DND-41 (cell line): ENCODE results near the gene RAET1E.

ENCODE experiments used
- EZH2 ChIP-seq: IDR thresholded peaks from 3 replicates; pipeline ENCODE4 v1.6.1; 2012; ENCODE audit warnings: borderline replicate concordance, low read depth, mild to moderate bottlenecking, moderate library complexity, low read length, inconsistent platforms; ENCODE audit not compliant: severe bottlenecking
- TF ChIP-seq, protein P1 (sequence below): IDR thresholded peaks from 2 replicates; pipeline ENCODE4 v1.5.1; 2012; ENCODE audit warnings: borderline replicate concordance, low read length, moderate library complexity, mild to moderate bottlenecking; ENCODE audit not compliant: poor library complexity, severe bottlenecking; ENCODE audit errors: extremely low read depth

DNA sequence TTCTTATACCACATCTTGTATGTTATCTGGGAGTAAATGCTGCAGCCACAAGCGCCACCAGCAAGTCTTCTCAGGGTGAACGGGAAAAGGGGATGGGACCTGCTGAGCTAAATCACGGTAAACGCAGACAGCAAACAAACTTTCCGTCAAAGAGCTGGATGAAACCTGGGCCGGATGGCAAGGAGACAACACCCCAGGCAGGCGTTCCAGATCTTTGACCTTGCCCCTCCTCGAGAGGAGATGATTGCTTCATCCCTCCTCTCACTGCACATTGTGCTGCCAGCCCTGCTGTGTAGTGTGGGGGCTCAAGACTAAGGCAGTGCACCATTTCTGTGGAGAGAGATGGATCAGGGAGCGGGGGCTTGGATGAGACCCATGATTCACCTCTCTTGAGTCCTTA is 9.8 kb downstream of the RAET1E start:
- TF ChIP-seq, protein P1, sequence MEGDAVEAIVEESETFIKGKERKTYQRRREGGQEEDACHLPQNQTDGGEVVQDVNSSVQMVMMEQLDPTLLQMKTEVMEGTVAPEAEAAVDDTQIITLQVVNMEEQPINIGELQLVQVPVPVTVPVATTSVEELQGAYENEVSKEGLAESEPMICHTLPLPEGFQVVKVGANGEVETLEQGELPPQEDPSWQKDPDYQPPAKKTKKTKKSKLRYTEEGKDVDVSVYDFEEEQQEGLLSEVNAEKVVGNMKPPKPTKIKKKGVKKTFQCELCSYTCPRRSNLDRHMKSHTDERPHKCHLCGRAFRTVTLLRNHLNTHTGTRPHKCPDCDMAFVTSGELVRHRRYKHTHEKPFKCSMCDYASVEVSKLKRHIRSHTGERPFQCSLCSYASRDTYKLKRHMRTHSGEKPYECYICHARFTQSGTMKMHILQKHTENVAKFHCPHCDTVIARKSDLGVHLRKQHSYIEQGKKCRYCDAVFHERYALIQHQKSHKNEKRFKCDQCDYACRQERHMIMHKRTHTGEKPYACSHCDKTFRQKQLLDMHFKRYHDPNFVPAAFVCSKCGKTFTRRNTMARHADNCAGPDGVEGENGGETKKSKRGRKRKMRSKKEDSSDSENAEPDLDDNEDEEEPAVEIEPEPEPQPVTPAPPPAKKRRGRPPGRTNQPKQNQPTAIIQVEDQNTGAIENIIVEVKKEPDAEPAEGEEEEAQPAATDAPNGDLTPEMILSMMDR = no peak
- no peak for TF ChIP-seq EZH2
